ENCODE data around the gene ATG16L2. TPM values are rescaled to one million over a fixed set of nuclear protein-coding genes. Genes with fewer than 3 reads are reported as not detected.

The ATG16L2 gene
- total RNA-seq, 1 donor from 2014 or later: 51.0 TPM

- Mint-ChIP-seq H3K27me3 (ENCODE audit: unreplicated experiment) (peaks cover 14% of the 10 kb centered on the region), H3K36me3 (ENCODE audit: low read depth, unreplicated experiment) (peaks cover 12% of the 10 kb centered on the region), H3K27ac (ENCODE audit: unreplicated experiment) (no peak overlapping the region), H3K4me3 (ENCODE audit: unreplicated experiment) (no peak overlapping the region), H3K9me3 (ENCODE audit: unreplicated experiment) (no peaks in the 10 kb centered on the region), H3K4me1 (ENCODE audit: unreplicated experiment) (peaks cover 17% of the 10 kb centered on the region)
- no peak for TF ChIP-seq CTCF (IDR thresholded peaks at IDR 0.05; ENCODE audit: unreplicated experiment)
- DNase-seq (ENCODE audit: low spot score): no peak
Measured at GRCh38 chr11:72780296-72781062, 33.7 kb upstream of the ATG16L2 start.

- H3K4me3 Mint-ChIP-seq (ENCODE audit: unreplicated experiment): no peak overlapping the region
- peaks cover 6% of the 10 kb centered on the region for H3K36me3 Mint-ChIP-seq (ENCODE audit: low read depth, unreplicated experiment)
- H3K9me3 Mint-ChIP-seq (ENCODE audit: unreplicated experiment): no peaks in the 10 kb centered on the region
- no peak for TF ChIP-seq CTCF (IDR thresholded peaks at IDR 0.05; ENCODE audit: unreplicated experiment)
- H3K27me3 Mint-ChIP-seq (ENCODE audit: unreplicated experiment): peaks cover 13% of the 10 kb centered on the region
- peaks cover 17% of the 10 kb centered on the region for H3K4me1 Mint-ChIP-seq (ENCODE audit: unreplicated experiment)
- DNase-seq (ENCODE audit: low spot score): no peak
- H3K27ac Mint-ChIP-seq (ENCODE audit: unreplicated experiment): no peak overlapping the region
Measured at GRCh38 chr11:72781063-72781312, 33.2 kb upstream of the ATG16L2 start.

GRCh38 chr11:72781313-72782080 lies 32.7 kb upstream of the ATG16L2 start:
- peaks cover 6% of the 10 kb centered on the region for H3K36me3 Mint-ChIP-seq (ENCODE audit: low read depth, unreplicated experiment)
- H3K9me3 Mint-ChIP-seq (ENCODE audit: unreplicated experiment): no peaks in the 10 kb centered on the region
- TF ChIP-seq CTCF (IDR thresholded peaks at IDR 0.05; ENCODE audit: unreplicated experiment): no peak
- H3K27me3 Mint-ChIP-seq (ENCODE audit: unreplicated experiment): peaks cover 13% of the 10 kb centered on the region
- peak overlapping the region; percentile 86 for H3K4me3 Mint-ChIP-seq (ENCODE audit: unreplicated experiment)
- H3K4me1 Mint-ChIP-seq (ENCODE audit: unreplicated experiment): peaks cover 14% of the 10 kb centered on the region
- DNase-seq (ENCODE audit: low spot score): peak; percentile 37
- H3K27ac Mint-ChIP-seq (ENCODE audit: unreplicated experiment): no peak overlapping the region

GRCh38 chr11:72782081-72782920 lies 31.9 kb upstream of the ATG16L2 start:
- DNase-seq (ENCODE audit: low spot score): no peak

More at GRCh38 chr11:72782081-72782920, 31.9 kb upstream of the ATG16L2 start:
- TF ChIP-seq CTCF (IDR thresholded peaks at IDR 0.05; ENCODE audit: unreplicated experiment): no peak
- H3K27ac Mint-ChIP-seq (ENCODE audit: unreplicated experiment): no peak overlapping the region
- peak overlapping the region; percentile 86 for H3K4me3 Mint-ChIP-seq (ENCODE audit: unreplicated experiment)
- H3K9me3 Mint-ChIP-seq (ENCODE audit: unreplicated experiment): no peaks in the 10 kb centered on the region
- peaks cover 6% of the 10 kb centered on the region for H3K36me3 Mint-ChIP-seq (ENCODE audit: low read depth, unreplicated experiment)
- peaks cover 13% of the 10 kb centered on the region for H3K27me3 Mint-ChIP-seq (ENCODE audit: unreplicated experiment)
- H3K4me1 Mint-ChIP-seq (ENCODE audit: unreplicated experiment): peaks cover 11% of the 10 kb centered on the region

Measured in endothelial cell (in vitro differentiated cells).